B cell (primary cell): ENCODE data around the gene PCDH9. TPM values are rescaled to one million over a fixed set of nuclear protein-coding genes. Genes with fewer than 3 reads are reported as not detected.

Source experiments
- ATAC-seq: fragments of 200-7000 bp; cut with Tn5 transposase; one replicate; pipeline ENCODE4 v1.10.0; 2021; ENCODE audit warnings: low read depth, mild to moderate bottlenecking, moderate number of reproducible peaks, moderate library complexity
- CTCF ChIA-PET: fragments of 350-600 bp; sonication (Branson Sonifier 250); formaldehyde crosslinking; loops from one replicate; lab custom pipeline; 2021; ENCODE audit warnings: antibody characterized with exemption, inconsistent platforms; lab: Charles Lee
- POLR2A ChIA-PET: fragments of 350-600 bp; sonication (Branson Sonifier 250); formaldehyde crosslinking; loops from one replicate; lab custom pipeline; 2021; ENCODE audit warnings: antibody characterized with exemption; lab: Charles Lee
- DNase-seq: peaks from one replicate; pipeline ENCODE4 v3.0.0; 2013
- H2AFZ ChIP-seq: 2 replicates; pipeline ENCODE4 v1.6.1; 2012; ENCODE audit warnings: mild to moderate bottlenecking, low read depth, low read length; ENCODE audit not compliant: insufficient read depth, poor library complexity, severe bottlenecking
- H3K27ac ChIP-seq, 2 donors: 1 replicate in 1 of 2; 2 replicates in 1 of 2; pipeline ENCODE4 v1.5.1; 2012 to 2013; ENCODE audit warnings: low read length in 2 of 2, mild to moderate bottlenecking in 2 of 2, moderate library complexity in 1 of 2
- H3K27me3 ChIP-seq, 4 experiments: fragments of 200-600 bp in 1 of 4; sonication (generic) in 1 of 4; replicated peaks in 1 of 4; 1 replicate in 2 of 4; 2 replicates in 2 of 4; pipeline versions ENCODE4 v1.6.1 to v1.7.0; 2013 to 2016; ENCODE audit warnings: low read length in 3 of 4, mild to moderate bottlenecking in 2 of 4, mixed read lengths in 1 of 4, moderate library complexity in 1 of 4; ENCODE audit not compliant: insufficient read depth in 4 of 4, control insufficient read depth in 3 of 4; ENCODE audit errors: control extremely low read depth in 1 of 4
- H3K36me3 ChIP-seq, 2 experiments: replicated peaks in 1 of 2; 1 replicate in 1 of 2; 2 replicates in 1 of 2; pipeline versions ENCODE4 v1.6.1 to v1.7.1; 2013; ENCODE audit warnings: low read length in 1 of 2; ENCODE audit not compliant: insufficient read depth in 2 of 2, control insufficient read depth in 1 of 2; ENCODE audit errors: control extremely low read depth in 1 of 2, extremely low read depth in 1 of 2
- H3K4me1 ChIP-seq, 2 donors: fragments of 200-600 bp in 1 of 2; sonication (generic) in 1 of 2; 1 replicate in 1 of 2; 2 replicates in 1 of 2; pipeline versions ENCODE4 v1.5.1 to v1.6.1; 2013 to 2017; ENCODE audit warnings: low read length in 2 of 2; ENCODE audit not compliant: control insufficient read depth in 2 of 2, insufficient read depth in 2 of 2
- H3K4me2 ChIP-seq: replicated peaks from 2 replicates; pipeline ENCODE3; 2012; ENCODE audit warnings: mild to moderate bottlenecking, low read depth, low read length; ENCODE audit not compliant: poor library complexity, severe bottlenecking
- H3K4me3 ChIP-seq, 5 experiments: fragments of 200-600 bp in 1 of 5; sonication (generic) in 1 of 5; 1 replicate in 3 of 5; 2 replicates in 2 of 5; pipeline versions ENCODE4 v1.5.1 to v1.7.0; 2011 to 2016; ENCODE audit warnings: low read length in 4 of 5, mild to moderate bottlenecking in 4 of 5, low read depth in 2 of 5, control low read depth in 1 of 5, moderate library complexity in 1 of 5; ENCODE audit not compliant: insufficient read depth in 1 of 5; ENCODE audit errors: control extremely low read depth in 1 of 5, extremely low read depth in 1 of 5
- H3K79me2 ChIP-seq: fragments of 200-600 bp; sonication (generic); one replicate; pipeline ENCODE4 v1.6.0; 2016; ENCODE audit warnings: low read length; ENCODE audit not compliant: control insufficient read depth, insufficient read depth
- H3K9ac ChIP-seq: fragments of 200-600 bp; sonication (generic); 2 replicates; pipeline ENCODE4 v1.6.1; 2017; ENCODE audit warnings: mild to moderate bottlenecking, low read length, moderate library complexity
- H3K9me3 ChIP-seq, 3 donors: one replicate each; pipeline versions ENCODE4 v1.6.1 to v1.7.1; 2013; ENCODE audit warnings: low read length in 2 of 3; ENCODE audit not compliant: control insufficient read depth in 2 of 3, insufficient read depth in 1 of 3; ENCODE audit errors: control extremely low read depth in 1 of 3
- H4K20me1 ChIP-seq: 2 replicates; pipeline ENCODE4 v1.6.0; 2012; ENCODE audit warnings: mild to moderate bottlenecking, low read length; ENCODE audit not compliant: insufficient read depth, control insufficient read depth, poor library complexity, severe bottlenecking
- H3K27ac Mint-ChIP-seq: one replicate; pipeline ENCODE4 v1.8.0; 2021; ENCODE audit warnings: mixed read lengths
- H3K27me3 Mint-ChIP-seq: one replicate; pipeline ENCODE4 v1.8.0; 2021; ENCODE audit warnings: mixed read lengths
- H3K4me1 Mint-ChIP-seq: one replicate; pipeline ENCODE4 v1.8.0; 2021; ENCODE audit warnings: mixed read lengths
- H3K4me3 Mint-ChIP-seq: one replicate; pipeline ENCODE4 v1.8.0; 2021; ENCODE audit warnings: mixed read lengths
- H3K9me3 Mint-ChIP-seq: one replicate; pipeline ENCODE4 v1.8.0; 2022; ENCODE audit warnings: mixed read lengths; ENCODE audit not compliant: insufficient read depth
- EZH2 ChIP-seq: IDR thresholded peaks from 2 replicates; pipeline ENCODE4 v1.6.1; 2012; ENCODE audit warnings: borderline replicate concordance, low read depth, mild to moderate bottlenecking, moderate library complexity, low read length; ENCODE audit not compliant: insufficient read depth, poor library complexity, severe bottlenecking
- WGBS: methylation state at CpG from one replicate; pipeline ENCODE4 v1.1.5; 2013; ENCODE audit warnings: missing lambda C conversion rate; ENCODE audit not compliant: insufficient coverage; 5-methylcytosine and 5-hydroxymethylcytosine counted together
- intact Hi-C: fragments of 100-400 bp; cut with micrococcal nuclease; formaldehyde crosslinking; loops from one replicate; pipeline ENCODE4 v1.10.0; 2022
- polyA plus RNA-seq: library from polyadenylated mRNA; depleted of rRNA; stranded (reverse); fragments of >200 nt; gene quantifications from 2 replicates; pipeline ENCODE4 v1.2.3, GENCODE V29; 2012
- total RNA-seq, 2 donors: library from RNA; stranded (reverse); fragments of 120-200 nt in 1 of 2; gene quantifications; 1 replicate in 1 of 2; 2 replicates in 1 of 2; pipeline versions ENCODE4 v1.2.3 to v1.2.4, GENCODE V29; 2013 to 2022
- TF ChIP-seq, protein P1 (sequence below): fragments of 200-600 bp; IDR thresholded peaks from one replicate; pipeline ENCODE4 v1.8.0; 2022; ENCODE audit warnings: antibody characterized with exemption, mild to moderate bottlenecking

Gene PCDH9
- total and polyA plus RNA-seq, 2 donors (not counting 1 experiment from before 2014, with no cell fraction given): 13.1 to 21.8 TPM

GRCh38 chr13:66402546-66402945 lies 827.6 kb downstream of the PCDH9 start:
- H2AFZ ChIP-seq: no peak overlapping the region
- H3K79me2 ChIP-seq: no peaks in the 10 kb centered on the region
- TF ChIP-seq, protein P1, sequence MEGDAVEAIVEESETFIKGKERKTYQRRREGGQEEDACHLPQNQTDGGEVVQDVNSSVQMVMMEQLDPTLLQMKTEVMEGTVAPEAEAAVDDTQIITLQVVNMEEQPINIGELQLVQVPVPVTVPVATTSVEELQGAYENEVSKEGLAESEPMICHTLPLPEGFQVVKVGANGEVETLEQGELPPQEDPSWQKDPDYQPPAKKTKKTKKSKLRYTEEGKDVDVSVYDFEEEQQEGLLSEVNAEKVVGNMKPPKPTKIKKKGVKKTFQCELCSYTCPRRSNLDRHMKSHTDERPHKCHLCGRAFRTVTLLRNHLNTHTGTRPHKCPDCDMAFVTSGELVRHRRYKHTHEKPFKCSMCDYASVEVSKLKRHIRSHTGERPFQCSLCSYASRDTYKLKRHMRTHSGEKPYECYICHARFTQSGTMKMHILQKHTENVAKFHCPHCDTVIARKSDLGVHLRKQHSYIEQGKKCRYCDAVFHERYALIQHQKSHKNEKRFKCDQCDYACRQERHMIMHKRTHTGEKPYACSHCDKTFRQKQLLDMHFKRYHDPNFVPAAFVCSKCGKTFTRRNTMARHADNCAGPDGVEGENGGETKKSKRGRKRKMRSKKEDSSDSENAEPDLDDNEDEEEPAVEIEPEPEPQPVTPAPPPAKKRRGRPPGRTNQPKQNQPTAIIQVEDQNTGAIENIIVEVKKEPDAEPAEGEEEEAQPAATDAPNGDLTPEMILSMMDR: no peak
- no peak for TF ChIP-seq EZH2
- Mint-ChIP-seq H3K27me3 (no peaks in the 10 kb centered on the region), H3K9me3 (no peaks in the 10 kb centered on the region), H3K4me3 (no peak overlapping the region), H3K27ac (no peak overlapping the region), H3K4me1 (no peaks in the 10 kb centered on the region)
- POLR2A ChIA-PET: no interaction called here
- H3K9me3 ChIP-seq: no peaks in the 10 kb centered on the region
- CTCF ChIA-PET: no interaction called here
- H4K20me1 ChIP-seq: no peaks in the 10 kb centered on the region
- H3K27ac ChIP-seq: no peak overlapping the region
- H3K27me3 ChIP-seq: no peaks in the 10 kb centered on the region
- H3K36me3 ChIP-seq: no peaks in the 10 kb centered on the region
- DNase-seq (no peak), ATAC-seq (no peak)
- intact Hi-C loops: no loop called here
- no peak overlapping the region for H3K4me3 ChIP-seq
- no peaks in the 10 kb centered on the region for H3K4me1 ChIP-seq
- no peak overlapping the region for H3K9ac ChIP-seq
- no peak overlapping the region for H3K4me2 ChIP-seq
- no CpG with 5 or more reads among the region's 2 CpGs for WGBS

GRCh38 chr13:66402066-66402465 lies 828.1 kb downstream of the PCDH9 start:
- Mint-ChIP-seq H3K4me1 (no peaks in the 10 kb centered on the region), H3K27ac (no peak overlapping the region), H3K9me3 (no peaks in the 10 kb centered on the region), H3K4me3 (no peak overlapping the region), H3K27me3 (no peaks in the 10 kb centered on the region)
- ATAC-seq (no peak), DNase-seq (no peak)
- Histone ChIP-seq H3K4me2 (no peak overlapping the region), H2AFZ (no peak overlapping the region), H3K27ac (no peak overlapping the region), H3K27me3 (no peaks in the 10 kb centered on the region), H3K4me1 (no peaks in the 10 kb centered on the region), H3K79me2 (no peaks in the 10 kb centered on the region), H4K20me1 (no peaks in the 10 kb centered on the region), H3K9ac (no peak overlapping the region), H3K36me3 (no peaks in the 10 kb centered on the region), H3K9me3 (no peaks in the 10 kb centered on the region), H3K4me3 (no peak overlapping the region)
- TF ChIP-seq EZH2: no peak
- TF ChIP-seq, protein P1: no peak
- CTCF ChIA-PET: no interaction called here
- no CpG with 5 or more reads among the region's 1 CpG for WGBS
- intact Hi-C loops: no loop called here
- POLR2A ChIA-PET: no interaction called here
